ENCODE data around the gene ZBTB20. TPM values are rescaled to one million over a fixed set of nuclear protein-coding genes. Genes with fewer than 3 reads are reported as not detected.

The ZBTB20 gene
- total RNA-seq, 2 experiments from 2014 or later: 2.5 to 3.2 TPM

DNA sequence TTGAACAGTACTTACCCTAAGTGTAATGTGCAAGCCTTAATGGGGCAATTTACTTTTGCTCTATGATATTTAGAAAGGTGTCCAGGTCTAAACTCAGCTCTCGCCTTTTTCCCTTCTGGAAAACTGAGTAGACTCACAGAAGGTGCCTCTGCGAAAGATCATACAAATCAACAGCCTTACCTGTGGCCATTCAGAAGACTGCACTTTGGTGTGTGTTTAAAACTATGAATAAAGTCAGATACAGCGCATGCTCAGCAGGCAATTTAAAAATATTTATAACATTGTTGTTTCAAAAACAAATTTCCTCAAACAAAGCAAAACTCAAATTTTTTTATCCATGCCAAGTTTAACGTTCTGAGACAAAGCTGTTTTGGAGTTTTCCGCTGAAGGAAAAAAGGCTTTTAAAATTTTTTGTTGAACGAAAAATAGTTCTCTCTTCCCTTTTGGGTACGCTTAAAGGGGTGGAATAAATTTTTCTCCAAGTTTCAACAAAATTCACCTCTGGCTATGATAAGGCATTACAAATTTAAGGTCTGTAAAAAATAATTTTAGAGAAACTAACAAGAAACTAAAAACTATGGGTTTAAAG lies 697.0 kb downstream of the ZBTB20 start:
- POLR2A ChIA-PET: no interaction called here
- CTCF ChIA-PET: interaction anchor here (1.2 kb wide), 1 partner anchor 12 kb away, joined by 3 read pairs; no protein-coding TSS in a partner anchor

DNA sequence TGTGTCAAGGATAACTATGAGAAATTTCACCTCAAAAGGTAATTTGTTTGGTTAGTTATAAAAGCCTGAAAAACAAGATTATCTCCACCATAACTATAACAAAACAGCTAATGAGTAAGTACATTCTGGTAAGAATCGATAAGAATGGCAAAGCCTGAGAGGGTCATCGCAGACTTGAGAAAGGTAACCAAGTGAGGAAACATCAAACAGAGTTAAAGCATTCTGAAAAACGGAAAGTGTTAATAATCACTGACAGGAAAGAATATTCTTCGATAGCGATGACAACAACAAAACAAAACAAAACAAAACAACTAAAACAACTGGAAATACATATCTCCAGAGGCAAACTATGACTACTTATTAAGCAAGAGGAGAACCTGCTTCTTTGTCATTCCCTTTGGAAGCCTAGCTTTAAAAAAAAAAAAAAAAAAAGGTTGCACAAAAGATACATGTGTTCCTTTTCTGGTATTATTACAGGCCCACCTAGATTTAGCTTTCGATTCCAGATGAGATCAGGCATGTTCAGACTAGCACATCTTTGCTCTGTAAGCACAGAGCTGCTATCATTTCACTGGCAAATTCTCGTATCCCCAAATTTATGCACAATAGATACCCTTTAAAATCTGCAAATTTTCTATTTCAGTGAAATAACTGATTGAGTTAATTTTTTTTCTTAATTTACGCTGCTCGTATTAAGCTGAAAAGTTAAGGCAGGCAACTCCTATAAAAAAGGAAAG lies 697.6 kb downstream of the ZBTB20 start:
- ChIA-PET CTCF (no interaction called here), POLR2A (no interaction called here)

DNA sequence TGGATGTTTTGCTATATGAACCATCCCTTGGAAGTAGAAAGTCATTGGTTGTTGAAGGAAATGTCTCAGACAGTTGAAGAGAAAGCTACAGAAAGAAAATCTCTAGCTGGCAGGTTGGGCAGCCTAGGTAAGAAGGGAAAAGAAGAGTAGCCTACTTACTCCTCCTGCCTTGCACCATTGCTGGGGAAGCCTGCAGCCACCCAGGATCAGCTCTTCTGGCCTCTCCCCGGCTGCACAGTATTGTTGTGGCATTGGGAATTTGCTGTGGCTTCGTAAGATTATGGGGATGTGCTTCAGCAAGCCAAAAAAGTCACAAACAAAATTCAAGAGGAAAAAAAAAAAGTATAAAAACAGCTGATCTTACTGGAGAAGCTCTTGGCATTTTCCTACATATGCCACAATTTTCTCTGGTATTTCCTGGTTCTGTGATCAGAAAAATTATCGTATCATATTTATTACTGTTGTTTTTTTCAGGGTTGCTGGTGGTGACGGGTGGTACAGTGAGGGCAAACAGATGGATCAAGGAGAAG lies 699.1 kb downstream of the ZBTB20 start:
- POLR2A ChIA-PET: no interaction called here
- CTCF ChIA-PET: no interaction called here

DNA sequence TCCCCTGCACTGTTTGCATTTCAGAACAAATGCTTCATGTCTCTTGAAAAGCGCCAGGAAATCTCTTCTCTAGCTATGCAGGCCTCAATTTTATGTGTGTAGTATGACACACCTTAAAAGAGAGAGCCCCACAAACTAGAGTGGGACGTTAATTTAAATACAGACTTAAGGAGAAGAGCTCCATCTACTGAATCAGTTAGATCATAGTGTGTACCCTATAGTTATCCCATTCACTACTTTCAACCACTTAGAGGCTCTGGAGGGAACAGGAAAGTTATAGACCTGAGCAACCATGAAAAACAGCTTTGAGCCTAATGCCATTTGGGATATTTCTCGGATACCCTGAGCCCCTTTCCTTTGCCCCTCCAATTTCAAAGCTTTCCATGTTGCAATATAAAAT lies 699.5 kb downstream of the ZBTB20 start:
- POLR2A ChIA-PET: no interaction called here
- CTCF ChIA-PET: no interaction called here

DNA sequence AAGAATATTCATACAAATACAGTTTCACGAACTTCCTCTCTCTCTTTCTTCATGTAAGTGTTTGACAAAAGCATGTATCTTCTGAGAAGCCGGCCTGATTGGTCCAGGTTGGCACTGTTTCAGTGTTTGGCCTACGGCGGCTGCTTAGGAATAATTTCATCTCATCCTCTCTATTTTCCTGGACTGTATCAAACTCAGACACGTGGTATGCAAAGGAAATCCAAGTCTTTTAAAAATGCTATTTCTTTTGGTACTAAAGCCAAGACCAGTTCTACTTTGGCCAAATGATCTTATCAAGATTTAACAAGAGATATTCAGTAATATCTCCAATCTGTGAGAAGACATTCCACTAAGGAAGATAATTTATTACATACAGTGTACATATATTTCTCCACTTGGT lies 700.5 kb downstream of the ZBTB20 start:
- POLR2A ChIA-PET: no interaction called here
- CTCF ChIA-PET: no interaction called here

- CTCF ChIA-PET: no interaction called here
- POLR2A ChIA-PET: no interaction called here
Observed at GRCh38 chr3:114445233-114445632, 701.9 kb downstream of the ZBTB20 start.

GRCh38 chr3:114444216-114444615 lies 702.9 kb downstream of the ZBTB20 start:
- POLR2A ChIA-PET: no interaction called here
- CTCF ChIA-PET: no interaction called here

- ChIA-PET POLR2A (no interaction called here), CTCF (interaction anchor here (0.6 kb wide), 1 partner anchor 718 kb away, joined by 3 read pairs; no protein-coding TSS in a partner anchor)
Observed at GRCh38 chr3:114442246-114442645, 704.8 kb downstream of the ZBTB20 start.

GRCh38 chr3:114441386-114441785 lies 705.7 kb downstream of the ZBTB20 start:
- POLR2A ChIA-PET: no interaction called here
- CTCF ChIA-PET: interaction anchor here (0.6 kb wide), 1 partner anchor 718 kb away, joined by 3 read pairs; no protein-coding TSS in a partner anchor

- CTCF ChIA-PET: no interaction called here
- POLR2A ChIA-PET: no interaction called here
Observed at GRCh38 chr3:114440700-114441099, 706.4 kb downstream of the ZBTB20 start.

DNA sequence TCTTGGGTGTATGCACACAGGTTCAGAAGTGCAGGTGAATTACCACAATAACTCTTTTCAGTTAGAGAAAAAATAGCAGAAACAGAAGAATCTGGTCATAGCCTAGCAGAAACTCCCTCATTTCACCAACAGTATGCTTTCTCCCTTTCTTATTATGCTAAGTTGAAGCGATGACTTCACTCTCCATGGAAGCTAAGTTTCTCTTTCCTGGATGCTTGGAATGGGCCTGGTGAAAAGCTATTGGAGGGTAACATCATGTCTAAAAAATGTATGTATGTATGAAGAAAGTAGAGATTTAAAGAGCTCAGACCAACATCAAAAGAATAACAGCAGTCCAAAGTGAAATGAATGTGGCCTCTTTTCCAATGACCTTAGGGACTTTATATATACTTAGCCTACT lies 707.8 kb downstream of the ZBTB20 start:
- POLR2A ChIA-PET: no interaction called here
- CTCF ChIA-PET: interaction anchor here (1.3 kb wide), 1 partner anchor 23 kb away, joined by 3 read pairs; no protein-coding TSS in a partner anchor

DNA sequence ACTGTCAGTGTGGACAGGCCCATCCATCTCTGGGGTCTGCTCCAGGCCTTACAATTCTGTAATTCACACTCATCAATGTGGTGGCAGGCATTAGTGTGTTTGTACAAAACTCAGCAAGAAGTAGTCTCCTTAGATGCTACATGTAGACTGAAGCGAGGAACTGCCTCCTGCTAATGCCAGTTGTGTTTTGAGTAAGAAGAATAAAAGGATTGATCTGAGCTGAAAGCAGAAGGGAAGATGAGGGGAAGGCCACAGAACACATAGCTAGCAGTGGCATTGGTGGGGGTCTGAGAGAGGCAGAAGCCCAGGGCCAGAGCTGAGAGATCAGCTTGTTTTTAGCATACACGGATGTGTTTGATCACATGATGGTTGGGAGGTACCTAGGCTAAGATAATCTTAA lies 709.2 kb downstream of the ZBTB20 start:
- ChIA-PET CTCF (interaction anchor here (1.4 kb wide), 1 partner anchor 13 kb away, joined by 3 read pairs; no protein-coding TSS in a partner anchor), POLR2A (no interaction called here)

- POLR2A ChIA-PET: no interaction called here
- CTCF ChIA-PET: no interaction called here
Observed at GRCh38 chr3:114436182-114436581, 710.9 kb downstream of the ZBTB20 start.

- POLR2A ChIA-PET: no interaction called here
- CTCF ChIA-PET: interaction anchor here (0.8 kb wide), 1 partner anchor 17 kb away, joined by 3 read pairs; no protein-coding TSS in a partner anchor
Observed at GRCh38 chr3:114435386-114436115, 711.5 kb downstream of the ZBTB20 start.

DNA sequence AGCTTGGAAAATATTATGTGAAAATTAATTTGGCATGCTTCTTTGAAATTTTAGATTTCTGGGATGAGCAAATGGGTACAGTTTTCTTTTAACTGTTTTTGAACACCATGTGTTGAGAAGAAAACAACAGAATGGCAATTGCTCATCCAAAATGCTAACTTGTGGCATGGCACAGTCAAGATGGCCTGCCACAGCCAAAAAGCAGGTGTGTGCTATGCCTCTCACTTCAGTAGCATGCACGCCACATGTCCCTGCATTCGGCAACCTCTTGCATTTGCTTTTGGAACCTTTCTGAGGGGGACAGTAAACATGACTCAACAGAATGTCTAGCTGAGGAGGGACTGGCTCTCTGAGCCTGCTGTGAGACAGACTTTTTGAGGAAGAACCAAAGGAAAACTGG lies 714.8 kb downstream of the ZBTB20 start:
- POLR2A ChIA-PET: no interaction called here
- CTCF ChIA-PET: no interaction called here

DNA sequence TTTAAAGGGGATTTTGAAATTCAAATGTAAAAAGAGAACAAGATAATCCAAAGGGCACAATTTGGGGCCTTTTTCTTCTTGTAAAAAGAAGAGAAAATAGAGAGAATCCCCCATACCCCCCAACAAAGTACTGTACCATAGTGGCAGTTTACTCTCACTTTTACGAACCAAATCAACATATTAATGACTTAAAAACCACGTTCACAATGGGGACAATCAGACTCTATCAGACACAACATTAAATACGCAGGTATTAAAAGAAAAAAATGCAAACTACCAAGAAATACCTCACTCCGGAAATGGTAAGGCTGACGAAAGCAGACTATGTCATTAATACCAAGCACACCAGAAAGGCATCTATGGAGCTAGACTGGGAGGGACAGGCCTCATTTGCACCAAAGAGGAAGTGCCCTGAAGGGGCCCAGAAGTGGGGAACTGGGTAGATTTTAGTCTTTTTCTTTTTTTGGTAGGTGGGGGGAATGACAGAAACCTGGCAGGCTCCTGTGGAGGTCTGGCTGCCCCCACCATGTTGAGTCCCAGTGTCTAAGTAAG lies 719.0 kb downstream of the ZBTB20 start:
- CTCF ChIA-PET: no interaction called here
- POLR2A ChIA-PET: no interaction called here

GRCh38 chr3:114427285-114428043 lies 719.6 kb downstream of the ZBTB20 start:
- CTCF ChIA-PET: no interaction called here
- POLR2A ChIA-PET: no interaction called here

DNA sequence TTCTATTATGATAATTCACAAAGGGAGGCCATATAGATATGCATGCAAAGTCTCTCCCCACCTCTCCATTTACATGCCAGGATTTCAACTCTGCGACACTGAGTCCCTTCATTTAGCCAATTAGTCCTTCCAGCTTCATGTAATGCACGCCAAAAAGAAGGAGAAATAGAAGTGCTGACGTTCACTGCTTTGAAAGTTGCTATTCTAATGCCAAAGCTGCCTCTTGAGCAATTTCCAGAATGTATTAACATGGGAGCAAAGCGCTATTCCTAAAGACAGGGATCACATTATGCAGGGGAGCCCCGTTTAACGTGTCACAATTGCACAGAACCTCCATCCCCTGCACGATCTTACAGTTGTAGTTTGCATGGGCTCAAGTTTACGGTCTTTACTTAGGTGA lies 722.8 kb downstream of the ZBTB20 start:
- CTCF ChIA-PET: no interaction called here
- POLR2A ChIA-PET: no interaction called here

DNA sequence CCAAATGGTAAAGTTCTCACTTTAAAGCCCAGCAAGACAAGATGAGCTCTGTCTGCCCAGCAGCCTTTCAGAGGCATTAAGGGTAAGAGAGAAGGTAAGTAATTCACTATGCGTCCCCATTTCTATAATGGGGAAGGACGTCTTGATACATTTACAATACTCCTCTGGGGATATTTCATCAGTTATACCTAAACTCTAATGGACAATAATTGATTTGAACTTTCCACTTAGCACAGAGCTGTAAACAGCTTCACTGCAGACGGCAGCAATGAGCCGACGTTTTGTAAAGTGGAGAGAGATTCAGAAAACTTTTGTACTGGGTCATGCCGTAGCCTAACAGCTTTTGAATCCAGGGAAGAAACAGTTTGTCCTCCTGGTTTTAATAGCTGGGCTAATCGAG lies 725.9 kb downstream of the ZBTB20 start:
- POLR2A ChIA-PET: no interaction called here

More for the DNA sequence above, 725.9 kb downstream of the ZBTB20 start:
- CTCF ChIA-PET: interaction anchor here (2.7 kb wide), 1 partner anchor 37 kb away, joined by 10 read pairs; no protein-coding TSS in a partner anchor

Data from activated CD8-positive, alpha-beta memory T cell treated with anti-CD3 and anti-CD28 coated beads for 36 hours (primary cell).